Gastroesophageal sphincter (tissue), 3 donors: ENCODE measurements around the gene ARID5B.

ENCODE experiments used
- EP300 ChIP-seq: sonication (generic); formaldehyde crosslinking; IDR thresholded peaks from one replicate; pipeline ENCODE4 v1.6.1; 2017; ENCODE audit warnings: antibody characterized with exemption, mild to moderate bottlenecking
- TF ChIP-seq, protein P1 (sequence below), 4 experiments: fragments of 200-600 bp in 2 of 4; fragments of 450-650 bp in 2 of 4; sonication (generic) in 1 of 4; IDR thresholded peaks; one replicate each; pipeline ENCODE4 v1.5.1; 2017 to 2019; ENCODE audit warnings: antibody characterized with exemption in 4 of 4, mild to moderate bottlenecking in 2 of 4, moderate library complexity in 2 of 4

DNA sequence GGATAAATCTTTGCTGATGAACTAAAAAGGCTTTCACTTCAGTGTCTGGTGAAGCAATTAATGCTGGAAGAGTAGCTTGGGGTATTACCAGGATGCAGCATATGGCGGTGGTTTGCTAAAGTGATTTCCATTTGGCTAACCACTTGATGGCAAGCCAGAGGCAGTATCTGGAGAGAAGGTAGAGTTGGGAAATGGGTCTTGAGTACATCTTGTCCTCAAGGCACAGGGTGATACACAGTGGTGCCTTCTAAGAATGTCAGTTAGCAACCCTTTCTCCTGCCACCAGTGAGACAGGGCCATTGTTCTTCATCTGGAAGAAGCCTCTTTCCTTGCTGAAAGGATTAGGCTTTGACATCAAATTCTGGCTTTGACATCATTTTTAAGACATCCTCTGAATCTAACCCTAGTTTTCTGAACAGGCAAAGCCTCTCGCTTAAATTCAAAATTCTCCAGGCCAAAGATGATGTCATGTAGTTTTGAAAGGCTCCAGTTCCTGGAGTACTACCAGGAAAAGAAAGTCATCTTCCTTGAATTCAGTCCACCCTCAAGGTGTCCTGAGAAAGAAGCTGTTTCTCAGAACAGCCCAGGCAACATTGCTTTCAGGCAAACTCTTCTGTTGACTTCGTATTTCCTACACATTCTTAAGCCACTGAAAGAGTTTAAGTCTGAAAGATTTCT lies 162.4 kb downstream of the ARID5B start:
- TF ChIP-seq, protein P1, sequence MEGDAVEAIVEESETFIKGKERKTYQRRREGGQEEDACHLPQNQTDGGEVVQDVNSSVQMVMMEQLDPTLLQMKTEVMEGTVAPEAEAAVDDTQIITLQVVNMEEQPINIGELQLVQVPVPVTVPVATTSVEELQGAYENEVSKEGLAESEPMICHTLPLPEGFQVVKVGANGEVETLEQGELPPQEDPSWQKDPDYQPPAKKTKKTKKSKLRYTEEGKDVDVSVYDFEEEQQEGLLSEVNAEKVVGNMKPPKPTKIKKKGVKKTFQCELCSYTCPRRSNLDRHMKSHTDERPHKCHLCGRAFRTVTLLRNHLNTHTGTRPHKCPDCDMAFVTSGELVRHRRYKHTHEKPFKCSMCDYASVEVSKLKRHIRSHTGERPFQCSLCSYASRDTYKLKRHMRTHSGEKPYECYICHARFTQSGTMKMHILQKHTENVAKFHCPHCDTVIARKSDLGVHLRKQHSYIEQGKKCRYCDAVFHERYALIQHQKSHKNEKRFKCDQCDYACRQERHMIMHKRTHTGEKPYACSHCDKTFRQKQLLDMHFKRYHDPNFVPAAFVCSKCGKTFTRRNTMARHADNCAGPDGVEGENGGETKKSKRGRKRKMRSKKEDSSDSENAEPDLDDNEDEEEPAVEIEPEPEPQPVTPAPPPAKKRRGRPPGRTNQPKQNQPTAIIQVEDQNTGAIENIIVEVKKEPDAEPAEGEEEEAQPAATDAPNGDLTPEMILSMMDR (IDR thresholded peaks at IDR 0.05), result no peak
- TF ChIP-seq EP300, result no peak
